H9 (cell line): ENCODE measurements around the gene CLECL1. TPM values are rescaled to one million over a fixed set of nuclear protein-coding genes. Genes with fewer than 3 reads are reported as not detected.

ENCODE experiments used
- DNase-seq: peaks from one replicate; pipeline ENCODE4 v3.0.0-alpha.2; 2017
- H2AFZ ChIP-seq: one replicate; pipeline ENCODE4 v1.6.1; 2013; ENCODE audit warnings: mild to moderate bottlenecking, low read length, control low read depth, moderate library complexity
- H2AK5ac ChIP-seq: 2 replicates; pipeline ENCODE4 v1.6.1; 2013; ENCODE audit warnings: low read length, control low read depth, mixed read lengths; ENCODE audit not compliant: insufficient read length
- H2BK120ac ChIP-seq: one replicate; pipeline ENCODE4 v1.6.1; 2013; ENCODE audit warnings: low read depth, mild to moderate bottlenecking, low read length, control low read depth, inconsistent platforms; ENCODE audit not compliant: poor library complexity, severe bottlenecking
- H2BK12ac ChIP-seq: 2 replicates; pipeline ENCODE4 v1.6.1; 2013; ENCODE audit warnings: low read length, control low read depth, mixed read lengths, low read depth; ENCODE audit not compliant: insufficient read length
- H2BK15ac ChIP-seq: 2 replicates; pipeline ENCODE4 v1.6.1; 2013; ENCODE audit warnings: low read depth, low read length, control low read depth
- H2BK20ac ChIP-seq: one replicate; pipeline ENCODE4 v1.6.1; 2013; ENCODE audit warnings: low read depth, mild to moderate bottlenecking, low read length, control low read depth, inconsistent platforms; ENCODE audit not compliant: poor library complexity, severe bottlenecking
- H2BK5ac ChIP-seq: 2 replicates; pipeline ENCODE4 v1.6.1; 2013; ENCODE audit warnings: low read length, control low read depth, mixed read lengths; ENCODE audit not compliant: insufficient read length
- H3K14ac ChIP-seq: 2 replicates; pipeline ENCODE4 v1.6.1; 2013; ENCODE audit warnings: low read length, control low read depth; ENCODE audit not compliant: insufficient read depth
- H3K18ac ChIP-seq: 2 replicates; pipeline ENCODE4 v1.6.1; 2013; ENCODE audit warnings: low read depth, mild to moderate bottlenecking, mixed read lengths, low read length, control low read depth; ENCODE audit not compliant: insufficient read length
- H3K23ac ChIP-seq: 2 replicates; pipeline ENCODE4 v1.6.1; 2013; ENCODE audit warnings: low read length, control low read depth, mixed read lengths, low read depth; ENCODE audit not compliant: insufficient read length
- H3K23me2 ChIP-seq: 2 replicates; pipeline ENCODE4 v1.6.1; 2013; ENCODE audit warnings: low read depth, mild to moderate bottlenecking, mixed read lengths, low read length, control low read depth; ENCODE audit not compliant: insufficient read length, poor library complexity, severe bottlenecking
- H3K27ac ChIP-seq: 2 replicates; pipeline ENCODE4 v1.5.1; 2013; ENCODE audit warnings: low read length, control low read depth, mixed read lengths, low read depth; ENCODE audit not compliant: insufficient read length
- H3K27me3 ChIP-seq: 2 replicates; pipeline ENCODE4 v1.6.1; 2013; ENCODE audit warnings: low read length, control low read depth, inconsistent platforms; ENCODE audit not compliant: insufficient read depth
- H3K4ac ChIP-seq: 2 replicates; pipeline ENCODE4 v1.6.1; 2013; ENCODE audit warnings: low read depth, mild to moderate bottlenecking, control low read depth, inconsistent platforms, low read length, moderate library complexity
- H3K4me1 ChIP-seq: 2 replicates; pipeline ENCODE4 v1.6.1; 2013; ENCODE audit warnings: low read length, control low read depth, inconsistent platforms; ENCODE audit not compliant: insufficient read depth
- H3K4me2 ChIP-seq: 2 replicates; pipeline ENCODE4 v1.6.1; 2013; ENCODE audit warnings: low read length, control low read depth, mixed read lengths; ENCODE audit not compliant: insufficient read length, insufficient read depth
- H3K56ac ChIP-seq: 2 replicates; pipeline ENCODE4 v1.6.1; 2013; ENCODE audit warnings: low read depth, mild to moderate bottlenecking, mixed read lengths, low read length, control low read depth; ENCODE audit not compliant: insufficient read length
- H3K79me1 ChIP-seq: 2 replicates; pipeline ENCODE4 v1.6.1; 2013; ENCODE audit warnings: low read depth, mild to moderate bottlenecking, moderate library complexity, low read length, control low read depth, inconsistent platforms; ENCODE audit not compliant: insufficient read depth, poor library complexity, severe bottlenecking
- H3K79me2 ChIP-seq: 2 replicates; pipeline ENCODE4 v1.6.1; 2013; ENCODE audit warnings: low read length, control low read depth, inconsistent platforms; ENCODE audit not compliant: insufficient read depth
- H3K9ac ChIP-seq: 2 replicates; pipeline ENCODE4 v1.6.1; 2013; ENCODE audit warnings: low read length, control low read depth, mixed read lengths; ENCODE audit not compliant: insufficient read length; ENCODE audit errors: extremely low read depth
- H3K9me3 ChIP-seq: one replicate; pipeline ENCODE4 v1.6.1; 2013; ENCODE audit warnings: low read depth, low read length, inconsistent platforms; ENCODE audit not compliant: control insufficient read depth
- H3T11ph ChIP-seq: one replicate; pipeline ENCODE4 v1.6.1; 2013; ENCODE audit warnings: mild to moderate bottlenecking, low read length, control low read depth, inconsistent platforms
- H4K20me1 ChIP-seq: one replicate; pipeline ENCODE4 v1.6.1; 2013; ENCODE audit not compliant: control insufficient read depth, insufficient read length, insufficient read depth
- H4K5ac ChIP-seq: 2 replicates; pipeline ENCODE4 v1.6.1; 2013; ENCODE audit warnings: low read depth, mild to moderate bottlenecking, mixed read lengths, low read length, control low read depth; ENCODE audit not compliant: insufficient read length
- H4K8ac ChIP-seq: replicated peaks from 2 replicates; pipeline ENCODE4 v1.6.1; 2013; ENCODE audit warnings: low read length, control low read depth, mixed read lengths, low read depth; ENCODE audit not compliant: insufficient read length
- H4K91ac ChIP-seq: 2 replicates; pipeline ENCODE4 v1.6.1; 2013; ENCODE audit warnings: low read depth, mild to moderate bottlenecking, moderate library complexity, mixed read lengths, low read length, control low read depth; ENCODE audit not compliant: insufficient read length
- H3K27ac Mint-ChIP-seq, 3 experiments: 2 replicates in 2 of 3; 3 replicates in 1 of 3; pipeline ENCODE4 v1.8.0; 2020 to 2021; ENCODE audit warnings: mixed read lengths in 3 of 3, mild to moderate bottlenecking in 1 of 3, moderate library complexity in 1 of 3
- H3K27me3 Mint-ChIP-seq: 2 replicates; pipeline ENCODE4 v1.8.0; 2021; ENCODE audit warnings: low read depth, mild to moderate bottlenecking, moderate library complexity, mixed read lengths
- H3K36me3 Mint-ChIP-seq, 3 experiments: 2 replicates in 2 of 3; 3 replicates in 1 of 3; pipeline ENCODE4 v1.8.0; 2020 to 2021; ENCODE audit warnings: low read depth in 3 of 3, mixed read lengths in 3 of 3; ENCODE audit not compliant: insufficient read depth in 1 of 3
- H3K4me1 Mint-ChIP-seq, 2 experiments: 2 replicates each; pipeline ENCODE4 v1.8.0; 2020; ENCODE audit warnings: mixed read lengths in 2 of 2
- H3K4me3 Mint-ChIP-seq, 2 experiments: 2 replicates in 1 of 2; 3 replicates in 1 of 2; pipeline ENCODE4 v1.8.0; 2020 to 2021; ENCODE audit warnings: mild to moderate bottlenecking in 2 of 2, mixed read lengths in 2 of 2, moderate library complexity in 1 of 2
- H3K9me3 Mint-ChIP-seq, 2 experiments: 2 replicates in 1 of 2; 3 replicates in 1 of 2; pipeline ENCODE4 v1.8.0; 2020; ENCODE audit warnings: mild to moderate bottlenecking in 2 of 2, mixed read lengths in 2 of 2, moderate library complexity in 1 of 2
- CTCF ChIP-seq: fragments of 200-600 bp; sonication (generic); conservative IDR thresholded peaks from 3 replicates; pipeline ENCODE4 v1.8.0; 2021; ENCODE audit warnings: antibody characterized with exemption, mild to moderate bottlenecking
- WGBS: extraction: QIAGEN DNeasy Blood & Tissue Kit; methylation state at CpG from one replicate; pipeline ENCODE4 v1.1.7; 2013; ENCODE audit warnings: missing lambda C conversion rate, low lambda C conversion rate, mixed read lengths; ENCODE audit not compliant: insufficient read length; ENCODE audit errors: extremely low coverage; 5-methylcytosine and 5-hydroxymethylcytosine counted together
- total RNA-seq: library from RNA; stranded (reverse); gene quantifications from 2 replicates; pipeline ENCODE4 v1.2.1, GENCODE V29; 2021

Gene CLECL1
- total RNA-seq, 1 experiment from 2014 or later, result not detected

GRCh38 chr12:9724023-9724422 is 8.9 kb downstream of the CLECL1 start:
- H3K56ac ChIP-seq, result no peak overlapping the region
- no peaks in the 10 kb centered on the region for H3K79me1 ChIP-seq
- no peaks in the 10 kb centered on the region for H3K23me2 ChIP-seq
- no peak overlapping the region for H3T11ph ChIP-seq
- Mint-ChIP-seq H3K4me3 (no peak overlapping the region), H3K27me3 (no peaks in the 10 kb centered on the region), H3K4me1 (no peaks in the 10 kb centered on the region), H3K9me3 (no peaks in the 10 kb centered on the region), H3K36me3 (no peaks in the 10 kb centered on the region), H3K27ac (no peak overlapping the region)
- no peaks in the 10 kb centered on the region for H3K27me3 ChIP-seq
- WGBS, result no CpG with 5 or more reads among the region's 1 CpG
- no peak overlapping the region for H4K91ac ChIP-seq
- no peaks in the 10 kb centered on the region for H4K20me1 ChIP-seq
- no peak overlapping the region for H2BK20ac ChIP-seq
- no peak overlapping the region for H2BK12ac ChIP-seq
- no peak overlapping the region for H3K14ac ChIP-seq
- no peak overlapping the region for H2BK15ac ChIP-seq
- no peak overlapping the region for H4K5ac ChIP-seq
- H3K9me3 ChIP-seq, result no peaks in the 10 kb centered on the region
- no peak overlapping the region for H2BK120ac ChIP-seq
- H2AK5ac ChIP-seq, result no peak overlapping the region
- H3K23ac ChIP-seq, result no peak overlapping the region
- no peak for TF ChIP-seq CTCF
- H3K79me2 ChIP-seq, result no peaks in the 10 kb centered on the region
- H3K4me2 ChIP-seq, result no peak overlapping the region
- no peak overlapping the region for H4K8ac ChIP-seq
- no peak overlapping the region for H3K4ac ChIP-seq
- H3K18ac ChIP-seq, result no peak overlapping the region
- no peak overlapping the region for H2BK5ac ChIP-seq
- H3K27ac ChIP-seq, result no peak overlapping the region
- H3K9ac ChIP-seq, result no peak overlapping the region
- no peaks in the 10 kb centered on the region for H3K4me1 ChIP-seq
- no peak for DNase-seq
- H2AFZ ChIP-seq, result no peak overlapping the region
